HepG2 (cell line): Measurements from ENCODE around the gene ARL6IP4. TPM values are rescaled to one million over a fixed set of nuclear protein-coding genes. Genes with fewer than 3 reads are reported as not detected.

Source experiments
- ATAC-seq: fragments of 200-7000 bp; cut with Tn5 transposase; 3 replicates; pipeline ENCODE4 v1.9.1; 2020; ENCODE audit warnings: mild to moderate bottlenecking, moderate library complexity
- BruUV-seq: library from RNA; stranded (reverse); fragments of 400-500 nt; replicated peaks from 2 replicates; lab custom pipeline; 2021; lab: Mats Ljungman, UMichigan
- CTCF ChIA-PET: fragments of 300-600 bp; formaldehyde crosslinking; extraction: SDS; loops from one replicate; lab custom pipeline; 2021; ENCODE audit warnings: low total read pairs, inconsistent platforms, low intra/inter-chr PET ratio; lab: Yijun Ruan, JAX
- POLR2A ChIA-PET: fragments of 350-600 bp; sonication (Branson Sonifier 250); formaldehyde crosslinking; loops from one replicate; lab custom pipeline; 2020; ENCODE audit warnings: antibody characterized with exemption, inconsistent platforms; lab: Yijun Ruan, JAX
- DNase-seq: peaks from one replicate; pipeline ENCODE4 v3.0.0-alpha.2; 2015; ENCODE audit warnings: low spot score
- FAIRE-seq: peaks from 3 replicates; lab custom pipeline; 2011; peaks lifted over from hg19 to GRCh38; lab: Jason Lieb, UNC
- H2AFZ ChIP-seq: one replicate; pipeline ENCODE4 v1.6.1; 2011; ENCODE audit warnings: low read length, inconsistent platforms
- H3K27ac ChIP-seq: fragments of 300-600 bp; 3 replicates; pipeline ENCODE4 v1.8.0; 2011; ENCODE audit warnings: mixed run types, mild to moderate bottlenecking, mixed read lengths, low read length, inconsistent platforms; ENCODE audit not compliant: insufficient read depth; ENCODE audit errors: extremely low read length
- H3K27me3 ChIP-seq, 2 experiments: fragments of 200-600 bp in 1 of 2; 2 replicates in 1 of 2; 3 replicates in 1 of 2; pipeline versions ENCODE4 v1.6.0 to v1.8.0; 2011; ENCODE audit warnings: low read length in 2 of 2, mild to moderate bottlenecking in 2 of 2, moderate library complexity in 2 of 2, inconsistent platforms in 1 of 2; ENCODE audit not compliant: insufficient read depth in 2 of 2, control insufficient read depth in 1 of 2
- H3K36me3 ChIP-seq, 2 experiments: fragments of 200-600 bp in 1 of 2; replicated peaks in 1 of 2; 2 replicates in 1 of 2; 3 replicates in 1 of 2; pipeline versions ENCODE4 v1.5.1 to v1.8.0; 2011; ENCODE audit warnings: low read length in 2 of 2, inconsistent platforms in 1 of 2; ENCODE audit not compliant: insufficient read depth in 2 of 2, control insufficient read depth in 1 of 2
- H3K4me1 ChIP-seq: 2 replicates; pipeline ENCODE4 v1.5.1; 2012; ENCODE audit warnings: low read length, inconsistent platforms; ENCODE audit not compliant: insufficient read depth
- H3K4me2 ChIP-seq: 2 replicates; pipeline ENCODE4 v1.6.0; 2011; ENCODE audit warnings: low read depth, low read length, inconsistent platforms
- H3K4me3 ChIP-seq, 3 experiments: fragments of 200-600 bp in 1 of 3; sonication (generic), shearing (Covaris generic) in 1 of 3; replicated peaks in 1 of 3; 2 replicates each; pipeline ENCODE4 v1.5.1; 2011 to 2016; ENCODE audit warnings: low read length in 3 of 3, inconsistent platforms in 2 of 3, low read depth in 2 of 3, mild to moderate bottlenecking in 2 of 3, control low read depth in 1 of 3, mixed read lengths in 1 of 3; ENCODE audit not compliant: insufficient read depth in 1 of 3
- H3K79me2 ChIP-seq: one replicate; pipeline ENCODE4 v1.6.1; 2011; ENCODE audit warnings: low read length, inconsistent platforms; ENCODE audit not compliant: insufficient read depth
- H3K9ac ChIP-seq: 2 replicates; pipeline ENCODE4 v1.6.0; 2011; ENCODE audit warnings: mild to moderate bottlenecking, low read depth, low read length, inconsistent platforms; ENCODE audit not compliant: insufficient read depth
- H3K9me3 ChIP-seq: 2 replicates; pipeline ENCODE4 v1.5.1; 2012; ENCODE audit warnings: mild to moderate bottlenecking, low read length
- H4K20me1 ChIP-seq: 2 replicates; pipeline ENCODE4 v1.6.0; 2011; ENCODE audit warnings: inconsistent platforms, mild to moderate bottlenecking, low read length, moderate library complexity; ENCODE audit not compliant: insufficient read depth
- EED ChIP-seq: sonication (generic); formaldehyde crosslinking; IDR thresholded peaks from 2 replicates; pipeline ENCODE4 v1.5.0; 2020; ENCODE audit warnings: mild to moderate bottlenecking, missing genetic modification reagents
- WIZ ChIP-seq: sonication (generic); formaldehyde crosslinking; IDR thresholded peaks from 2 replicates; pipeline ENCODE4 v1.5.1; 2020; ENCODE audit warnings: mild to moderate bottlenecking, missing genetic modification reagents
- ZNF121 ChIP-seq: sonication (generic); formaldehyde crosslinking; IDR thresholded peaks from 2 replicates; pipeline ENCODE4 v1.5.0; 2020; ENCODE audit warnings: mild to moderate bottlenecking, missing genetic modification reagents
- ZNF570 ChIP-seq: sonication (generic); formaldehyde crosslinking; IDR thresholded peaks from 2 replicates; pipeline ENCODE4 v1.4.0; 2020; ENCODE audit warnings: mild to moderate bottlenecking, missing genetic modification reagents, borderline replicate concordance
- ZUFSP ChIP-seq: sonication (generic); formaldehyde crosslinking; IDR thresholded peaks from 2 replicates; pipeline ENCODE4 v1.9.0; 2021; ENCODE audit warnings: missing genetic modification reagents, mild to moderate bottlenecking, borderline replicate concordance
- WGBS: methylation state at CpG from one replicate; pipeline ENCODE4 v1.1.6; 2017; ENCODE audit warnings: low lambda C conversion rate; 5-methylcytosine and 5-hydroxymethylcytosine counted together
- in situ Hi-C: cut with HindIII; loops from 2 replicates; pipeline ENCODE4 v1.10.0; 2017; ENCODE audit warnings: low pct_unique_long_range_greater_than_20kb; ENCODE audit not compliant: extremely low pct_ligation_motif_present
- intact Hi-C: fragments of 100-400 bp; cut with micrococcal nuclease; formaldehyde crosslinking; loops from one replicate; pipeline ENCODE4 v1.10.0; 2022; ENCODE audit not compliant: unreplicated experiment
- polyA plus RNA-seq, 8 experiments: library from polyadenylated mRNA; depleted of rRNA in 3 of 8; stranded (reverse) in 7 of 8; unstranded in 1 of 8; fragments of >200 nt; fragmentation: Illumina TruSeq in 4 of 8; extraction: Trizol in 4 of 8; gene quantifications; 2 replicates each; pipeline versions ENCODE4 v1.2.1 to v1.2.3, GENCODE V29; 2011 to 2016; ENCODE audit warnings: low read depth in 4 of 8, missing spikeins in 1 of 8, mixed read lengths in 1 of 8; ENCODE audit not compliant: insufficient read depth in 1 of 8
- total RNA-seq, 5 experiments: library from RNA; depleted of rRNA; stranded (reverse); fragments of >200 nt; fragmentation: Illumina TruSeq; extraction: Trizol; gene quantifications; 2 replicates each; pipeline ENCODE4 v1.2.3, GENCODE V29; 2016; ENCODE audit warnings: low read depth in 1 of 5

Gene ARL6IP4
- total and polyA plus RNA-seq, 2 of the 13 experiments (the other 11 are each of a cell fraction or from before 2014, with no cell fraction given): 155 to 220 TPM

- H3K4me1 ChIP-seq: peaks cover 8% of the 10 kb centered on the region
- BruUV-seq: no TSS peak
- no peak overlapping the region for H3K4me3 ChIP-seq
- WGBS: 97% methylated on average over 5 of the region's 5 CpGs
- H4K20me1 ChIP-seq: no peaks in the 10 kb centered on the region
- H3K9ac ChIP-seq: no peak overlapping the region
- no peaks in the 10 kb centered on the region for H3K79me2 ChIP-seq
- no peaks in the 10 kb centered on the region for H3K9me3 ChIP-seq
- DNase-seq: no peak
- no peak overlapping the region for H3K4me2 ChIP-seq
- in situ Hi-C loops: no loop called here
- no peak for ATAC-seq
- no peak overlapping the region for H3K27ac ChIP-seq
- intact Hi-C loops: no loop called here
- POLR2A ChIA-PET: no interaction called here
- peaks cover 2 to 3% of the 10 kb centered on the region in 2 experiments; a peak in 3 of 5 replicates for H3K36me3 ChIP-seq
- no peak overlapping the region for H2AFZ ChIP-seq
- CTCF ChIA-PET: no interaction called here
- FAIRE-seq: no peak
- TF ChIP-seq ZNF121 (CRISPR knock-in tag) (peak; percentile 45; the same call in 1 of the 2 replicates), WIZ (CRISPR knock-in tag) (no peak), ZUFSP (no peak)
- no peaks in the 10 kb centered on the region for H3K27me3 ChIP-seq
Observed at GRCh38 chr12:122958198-122958888, 22.1 kb upstream of the ARL6IP4 start.

DNA sequence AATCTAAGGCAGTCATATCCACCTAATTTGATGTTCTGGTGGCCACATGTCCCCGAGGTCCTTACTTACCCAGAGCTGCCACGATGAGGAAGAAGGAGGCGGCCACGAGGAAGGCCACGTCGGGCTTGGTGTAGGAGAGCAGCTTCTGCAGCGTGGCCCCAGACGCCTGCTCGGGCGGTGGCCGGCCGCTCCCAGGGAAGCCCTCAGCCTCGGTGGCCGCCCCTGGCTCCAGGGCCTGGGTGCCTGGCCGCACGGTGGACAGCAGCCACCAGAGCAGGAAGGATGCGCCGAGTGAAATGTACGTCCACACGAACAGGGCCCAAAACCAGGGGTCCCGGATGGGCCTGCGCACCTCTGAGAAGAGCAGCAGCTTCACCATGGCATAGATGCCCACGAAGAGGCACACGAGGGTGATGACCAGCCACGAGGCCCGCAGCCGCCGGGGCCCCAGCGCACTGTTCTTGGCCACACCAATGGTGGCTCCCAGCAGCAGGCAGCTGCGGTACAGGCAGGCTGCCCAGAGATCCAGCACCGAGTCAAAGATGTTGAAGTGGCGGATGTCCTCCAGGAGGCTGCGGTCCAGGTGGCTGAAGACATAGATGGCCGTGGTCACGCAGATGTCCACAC, 20.8 kb upstream of the ARL6IP4 start:
- DNase-seq: no peak
- H3K9me3 ChIP-seq: no peaks in the 10 kb centered on the region
- H3K79me2 ChIP-seq: no peaks in the 10 kb centered on the region
- intact Hi-C loops (no loop called here), in situ Hi-C loops (no loop called here)
- H3K4me3 ChIP-seq: no peak overlapping the region
- POLR2A ChIA-PET: no interaction called here
- no peak overlapping the region for H3K27ac ChIP-seq
- TF ChIP-seq EED (CRISPR knock-in tag): no peak
- TF ChIP-seq ZNF570 (CRISPR knock-in tag): no peak
- H3K4me1 ChIP-seq: peaks cover 21% of the 10 kb centered on the region
- no peak overlapping the region for H3K4me2 ChIP-seq
- CTCF ChIA-PET: no interaction called here
- no peak overlapping the region for H2AFZ ChIP-seq
- FAIRE-seq: no peak
- H3K9ac ChIP-seq: no peak overlapping the region
- BruUV-seq: no TSS peak
- no peaks in the 10 kb centered on the region for H4K20me1 ChIP-seq
- H3K27me3 ChIP-seq: no peaks in the 10 kb centered on the region
- ATAC-seq: no peak
- 96% methylated on average over 16 of the region's 35 CpGs for WGBS
- H3K36me3 ChIP-seq: peaks cover 2 to 3% of the 10 kb centered on the region in 2 experiments; a peak in 3 of 5 replicates
